Measurements from ENCODE around the gene MPL.

DNA sequence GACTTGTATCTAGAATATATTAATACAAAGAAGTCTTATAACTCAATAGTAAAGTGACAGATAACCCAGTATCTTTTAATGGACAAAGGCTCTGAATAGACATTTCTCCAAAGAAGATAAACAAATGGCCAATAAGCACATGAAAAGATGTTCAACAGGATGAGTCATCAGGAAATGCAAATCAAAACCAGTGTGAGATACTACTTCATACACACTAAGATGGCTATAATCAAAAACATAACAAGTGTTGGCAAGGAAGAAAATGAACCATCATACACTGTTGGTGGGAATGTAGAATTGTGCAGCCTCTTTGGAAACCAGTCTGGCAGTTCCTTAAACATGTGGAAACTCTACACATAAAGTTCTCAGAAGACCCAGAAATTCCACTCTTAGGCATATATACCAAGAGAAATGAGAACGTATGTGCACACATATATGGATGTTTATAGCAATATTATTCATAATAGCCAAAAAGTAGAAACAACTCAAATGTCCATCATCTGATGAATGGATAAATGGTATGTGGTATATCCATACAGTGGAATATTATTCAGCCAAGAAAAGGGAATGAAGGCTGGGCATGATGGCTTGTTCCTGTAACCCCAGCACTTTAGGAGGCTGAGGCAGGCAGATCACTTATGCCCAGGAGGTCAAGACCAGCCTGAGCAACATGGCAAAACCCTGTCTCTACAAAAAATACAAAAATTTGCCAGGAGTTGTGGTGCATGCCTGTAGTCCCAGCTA is 9.9 kb upstream of the MPL start:
- TF ChIP-seq TAF1 (IDR thresholded peaks at IDR 0.05; ENCODE audit: borderline replicate concordance, insufficient read depth, low read length) (no peak), POLR2AphosphoS5 (IDR thresholded peaks at IDR 0.05; ENCODE audit: low read depth, low read length) (no peak), SIN3A (IDR thresholded peaks at IDR 0.05; ENCODE audit: borderline replicate concordance, insufficient read depth, low read length) (no peak), FOXP2 (optimal IDR thresholded peaks at IDR 0.05; ENCODE audit: borderline replicate concordance, extremely low read depth, extremely low read length, insufficient read depth) (no peak)
- TF ChIP-seq, protein P1, sequence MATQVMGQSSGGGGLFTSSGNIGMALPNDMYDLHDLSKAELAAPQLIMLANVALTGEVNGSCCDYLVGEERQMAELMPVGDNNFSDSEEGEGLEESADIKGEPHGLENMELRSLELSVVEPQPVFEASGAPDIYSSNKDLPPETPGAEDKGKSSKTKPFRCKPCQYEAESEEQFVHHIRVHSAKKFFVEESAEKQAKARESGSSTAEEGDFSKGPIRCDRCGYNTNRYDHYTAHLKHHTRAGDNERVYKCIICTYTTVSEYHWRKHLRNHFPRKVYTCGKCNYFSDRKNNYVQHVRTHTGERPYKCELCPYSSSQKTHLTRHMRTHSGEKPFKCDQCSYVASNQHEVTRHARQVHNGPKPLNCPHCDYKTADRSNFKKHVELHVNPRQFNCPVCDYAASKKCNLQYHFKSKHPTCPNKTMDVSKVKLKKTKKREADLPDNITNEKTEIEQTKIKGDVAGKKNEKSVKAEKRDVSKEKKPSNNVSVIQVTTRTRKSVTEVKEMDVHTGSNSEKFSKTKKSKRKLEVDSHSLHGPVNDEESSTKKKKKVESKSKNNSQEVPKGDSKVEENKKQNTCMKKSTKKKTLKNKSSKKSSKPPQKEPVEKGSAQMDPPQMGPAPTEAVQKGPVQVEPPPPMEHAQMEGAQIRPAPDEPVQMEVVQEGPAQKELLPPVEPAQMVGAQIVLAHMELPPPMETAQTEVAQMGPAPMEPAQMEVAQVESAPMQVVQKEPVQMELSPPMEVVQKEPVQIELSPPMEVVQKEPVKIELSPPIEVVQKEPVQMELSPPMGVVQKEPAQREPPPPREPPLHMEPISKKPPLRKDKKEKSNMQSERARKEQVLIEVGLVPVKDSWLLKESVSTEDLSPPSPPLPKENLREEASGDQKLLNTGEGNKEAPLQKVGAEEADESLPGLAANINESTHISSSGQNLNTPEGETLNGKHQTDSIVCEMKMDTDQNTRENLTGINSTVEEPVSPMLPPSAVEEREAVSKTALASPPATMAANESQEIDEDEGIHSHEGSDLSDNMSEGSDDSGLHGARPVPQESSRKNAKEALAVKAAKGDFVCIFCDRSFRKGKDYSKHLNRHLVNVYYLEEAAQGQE (IDR thresholded peaks at IDR 0.05; ENCODE audit: insufficient read depth in 1 of 2, low read depth in 2 of 2, low read length in 2 of 2), result no peak
